ENCODE data around the gene DDX42.
"Not testable (repeated sequence)": the region's sequence is repeated elsewhere in the genome, so short reads cannot be mapped to it uniquely, and the experiment has no call there.

The DDX42 gene

DNA sequence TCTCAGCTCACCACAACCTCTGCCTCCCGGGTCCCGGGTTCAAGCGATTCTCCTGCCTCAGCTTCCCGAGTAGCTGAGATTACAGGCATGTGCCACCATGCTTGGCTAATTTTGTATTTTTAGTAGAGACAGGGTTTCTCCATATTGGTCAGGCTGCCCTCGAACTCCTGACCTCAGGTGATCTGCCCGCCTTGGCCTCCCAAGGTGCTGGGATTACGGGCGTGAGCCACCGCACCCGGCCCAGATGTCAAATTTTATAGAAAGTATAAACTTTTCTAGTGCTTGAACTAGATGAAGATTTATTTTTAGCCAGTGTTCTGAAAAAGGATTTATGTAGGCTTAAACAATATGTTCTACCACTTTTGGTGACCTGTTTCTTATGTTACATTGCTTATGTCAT is 22.4 kb downstream of the DDX42 start:
- not testable (repeated sequence) for H3K27me3 Mint-ChIP-seq; H3K4me1 Mint-ChIP-seq (ENCODE audit: low read depth); H3K4me3 Mint-ChIP-seq; H3K27ac Mint-ChIP-seq; H3K9me3 Mint-ChIP-seq
- H3K36me3 Mint-ChIP-seq (ENCODE audit: low read depth): peaks cover 79% of the 10 kb centered on the region

DNA sequence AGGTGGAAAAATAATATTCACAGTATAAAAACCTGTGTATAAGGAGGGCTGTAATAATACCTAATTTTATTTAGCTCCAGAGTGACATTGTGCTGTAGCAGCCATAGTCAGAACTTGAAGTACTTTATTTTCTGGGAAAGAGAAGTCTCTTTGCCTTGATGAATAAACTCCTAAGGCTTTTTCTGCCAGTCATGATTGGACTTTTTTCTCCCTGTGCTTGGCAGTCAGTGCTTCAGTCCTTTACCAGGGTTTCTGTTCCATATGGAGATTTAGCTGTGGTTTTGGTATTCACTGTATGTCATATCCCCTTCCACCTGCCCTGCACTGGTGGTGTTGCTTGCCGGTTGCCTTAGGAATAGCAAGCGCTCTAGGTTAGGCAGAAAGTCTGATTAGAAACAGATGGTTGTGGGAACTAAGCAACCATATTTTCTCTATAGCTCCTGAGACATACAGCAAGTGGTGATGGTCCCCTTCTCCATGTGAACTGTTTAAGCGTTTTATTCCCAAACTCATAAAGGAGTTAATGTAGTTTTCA is 24.7 kb downstream of the DDX42 start:
- Mint-ChIP-seq H3K27me3 (no peaks in the 10 kb centered on the region), H3K27ac (no peak overlapping the region), H3K36me3 (ENCODE audit: low read depth) (peaks cover 72% of the 10 kb centered on the region), H3K4me3 (no peak overlapping the region), H3K9me3 (no peaks in the 10 kb centered on the region), H3K4me1 (ENCODE audit: low read depth) (no peaks in the 10 kb centered on the region)

DNA sequence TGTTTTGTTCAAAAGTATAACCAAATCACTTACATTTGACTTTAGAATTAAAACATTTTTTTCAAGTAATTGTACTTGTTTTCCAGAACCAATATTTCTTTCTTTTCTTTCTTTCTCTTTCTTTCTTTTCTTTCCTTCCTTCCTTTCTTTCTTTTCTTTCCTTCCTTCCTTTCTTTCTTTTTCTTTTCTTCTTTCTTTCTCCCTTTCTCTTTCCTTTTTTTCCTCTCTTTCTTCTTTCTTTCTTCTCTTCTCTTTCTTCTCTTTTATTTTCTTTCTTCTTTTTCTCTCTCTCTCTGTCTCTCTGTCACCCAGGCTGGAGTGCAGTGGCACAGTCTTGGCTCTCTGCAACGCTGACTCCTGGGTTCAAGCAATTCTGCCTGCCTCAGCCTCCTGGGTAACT is 26.8 kb downstream of the DDX42 start:
- Mint-ChIP-seq H3K9me3 (no peaks in the 10 kb centered on the region), H3K4me1 (ENCODE audit: low read depth) (no peaks in the 10 kb centered on the region), H3K27me3 (no peaks in the 10 kb centered on the region), H3K36me3 (ENCODE audit: low read depth) (peaks cover 70% of the 10 kb centered on the region), H3K4me3 (no peak overlapping the region), H3K27ac (no peak overlapping the region)

DNA sequence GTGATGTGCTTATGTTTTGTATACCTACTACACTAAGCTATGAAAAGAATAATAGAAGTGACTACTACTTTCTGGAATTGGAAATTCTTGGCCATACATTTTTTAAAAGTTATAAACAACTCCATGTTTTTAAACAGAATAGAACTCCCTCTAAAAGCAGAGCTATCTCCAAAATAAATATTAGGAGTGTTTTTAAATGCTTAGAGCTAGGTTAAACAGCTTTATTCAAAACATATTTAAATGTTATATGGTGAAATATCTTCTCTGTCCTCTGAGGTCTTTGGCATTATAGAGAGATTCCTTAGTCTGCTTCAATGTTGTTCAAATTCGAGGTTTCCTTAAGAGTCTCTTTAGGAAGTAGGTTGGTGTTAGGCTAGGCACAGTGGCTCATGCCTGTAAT is 30.4 kb downstream of the DDX42 start:
- peaks cover 17% of the 10 kb centered on the region for H3K4me1 Mint-ChIP-seq (ENCODE audit: low read depth)
- peaks cover 76% of the 10 kb centered on the region for H3K36me3 Mint-ChIP-seq (ENCODE audit: low read depth)
- no peak overlapping the region for H3K27ac Mint-ChIP-seq
- no peaks in the 10 kb centered on the region for H3K9me3 Mint-ChIP-seq
- H3K27me3 Mint-ChIP-seq: no peaks in the 10 kb centered on the region
- H3K4me3 Mint-ChIP-seq: no peak overlapping the region

DNA sequence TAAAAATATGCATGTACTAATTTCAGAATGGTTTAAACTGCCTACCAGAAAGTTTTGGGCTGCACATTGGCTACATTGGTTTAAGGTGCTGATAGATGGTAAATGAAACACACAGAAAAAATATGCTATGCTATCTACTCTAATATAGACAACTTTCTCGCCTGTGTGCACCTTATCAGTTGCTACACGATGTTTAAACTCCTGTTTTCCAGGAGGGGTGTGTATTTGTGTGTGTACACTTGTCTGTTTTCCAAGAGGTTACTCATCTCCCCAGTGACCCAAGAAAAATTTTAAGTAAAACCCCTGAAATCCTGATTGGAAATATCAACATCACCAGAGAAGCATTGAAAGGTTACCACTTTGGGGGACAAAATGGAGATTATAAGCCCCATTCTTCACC is 31.6 kb downstream of the DDX42 start:
- Mint-ChIP-seq H3K9me3 (no peaks in the 10 kb centered on the region), H3K36me3 (ENCODE audit: low read depth) (peaks cover 76% of the 10 kb centered on the region), H3K27me3 (no peaks in the 10 kb centered on the region), H3K4me3 (no peak overlapping the region), H3K4me1 (ENCODE audit: low read depth) (peaks cover 24% of the 10 kb centered on the region), H3K27ac (no peak overlapping the region)

DNA sequence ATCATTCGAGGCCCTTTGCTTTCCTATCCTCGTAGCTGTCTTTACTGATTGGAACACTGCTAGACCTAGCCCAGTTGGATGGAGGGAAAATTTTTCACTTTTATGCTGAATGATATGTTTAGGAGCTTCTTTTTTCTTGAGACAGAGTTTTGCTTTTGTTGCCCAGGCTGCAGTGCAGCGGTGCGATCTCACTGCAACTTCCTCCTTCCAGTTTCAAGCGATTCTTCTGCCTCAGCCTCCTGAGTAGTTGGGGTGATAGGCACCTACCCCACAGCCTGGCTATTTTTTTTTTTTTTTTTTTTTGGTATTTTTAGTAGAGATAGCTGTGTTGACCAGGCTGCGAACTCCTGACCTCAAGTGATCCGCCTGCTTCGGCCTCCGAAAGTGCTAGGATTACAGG is 36.0 kb downstream of the DDX42 start:
- Mint-ChIP-seq H3K4me1 (ENCODE audit: low read depth) (peaks cover 24% of the 10 kb centered on the region), H3K27ac (no peak overlapping the region), H3K27me3 (no peaks in the 10 kb centered on the region), H3K9me3 (no peaks in the 10 kb centered on the region), H3K4me3 (no peak overlapping the region), H3K36me3 (ENCODE audit: low read depth) (peaks cover 91% of the 10 kb centered on the region)

DNA sequence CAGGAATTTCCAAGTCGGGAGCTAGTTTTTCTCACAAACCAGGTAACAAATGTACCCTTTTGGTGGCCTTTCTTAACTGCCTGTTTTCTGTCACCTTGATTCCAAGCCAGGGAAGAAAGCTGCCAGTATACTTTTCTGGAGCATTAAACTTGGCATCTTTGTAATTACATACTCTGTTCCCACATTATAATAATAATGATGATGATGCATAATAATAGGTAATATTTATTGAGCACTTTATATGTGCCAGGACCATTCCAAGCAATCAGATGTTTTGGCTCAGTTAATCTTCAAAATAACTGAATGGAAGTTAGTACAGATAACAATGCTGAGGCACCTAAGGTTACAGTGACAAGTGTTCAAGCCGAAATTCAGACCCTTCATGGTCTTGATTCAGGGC is 42.2 kb downstream of the DDX42 start:
- peaks cover 9% of the 10 kb centered on the region for H3K4me1 Mint-ChIP-seq (ENCODE audit: low read depth)
- no peaks in the 10 kb centered on the region for H3K27me3 Mint-ChIP-seq
- no peaks in the 10 kb centered on the region for H3K9me3 Mint-ChIP-seq
- no peak overlapping the region for H3K4me3 Mint-ChIP-seq
- peaks cover 98% of the 10 kb centered on the region for H3K36me3 Mint-ChIP-seq (ENCODE audit: low read depth)
- peak overlapping the region; percentile 63 for H3K27ac Mint-ChIP-seq

DNA sequence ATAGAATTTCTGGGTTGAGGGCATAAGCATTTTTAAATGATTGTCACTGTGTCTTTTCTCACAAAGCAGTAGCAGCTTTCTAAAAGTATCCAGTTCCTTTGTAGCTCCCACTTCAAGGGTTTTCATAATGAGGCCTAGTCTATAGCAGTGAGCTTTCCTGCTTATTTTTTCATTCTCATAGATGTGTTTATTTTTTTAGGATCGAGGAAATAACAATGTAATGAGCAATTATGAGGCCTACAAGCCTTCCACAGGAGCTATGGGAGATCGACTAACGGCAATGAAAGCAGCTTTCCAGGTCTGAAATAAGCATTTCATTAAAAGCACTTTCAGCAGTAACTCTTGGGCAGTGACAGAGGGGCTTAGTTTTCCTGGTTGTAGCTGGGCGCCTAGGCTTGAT is 42.7 kb downstream of the DDX42 start:
- Mint-ChIP-seq H3K27ac (no peak overlapping the region), H3K4me1 (ENCODE audit: low read depth) (peaks cover 11% of the 10 kb centered on the region), H3K36me3 (ENCODE audit: low read depth) (peaks cover 98% of the 10 kb centered on the region), H3K9me3 (no peaks in the 10 kb centered on the region), H3K27me3 (no peaks in the 10 kb centered on the region), H3K4me3 (no peak overlapping the region)

DNA sequence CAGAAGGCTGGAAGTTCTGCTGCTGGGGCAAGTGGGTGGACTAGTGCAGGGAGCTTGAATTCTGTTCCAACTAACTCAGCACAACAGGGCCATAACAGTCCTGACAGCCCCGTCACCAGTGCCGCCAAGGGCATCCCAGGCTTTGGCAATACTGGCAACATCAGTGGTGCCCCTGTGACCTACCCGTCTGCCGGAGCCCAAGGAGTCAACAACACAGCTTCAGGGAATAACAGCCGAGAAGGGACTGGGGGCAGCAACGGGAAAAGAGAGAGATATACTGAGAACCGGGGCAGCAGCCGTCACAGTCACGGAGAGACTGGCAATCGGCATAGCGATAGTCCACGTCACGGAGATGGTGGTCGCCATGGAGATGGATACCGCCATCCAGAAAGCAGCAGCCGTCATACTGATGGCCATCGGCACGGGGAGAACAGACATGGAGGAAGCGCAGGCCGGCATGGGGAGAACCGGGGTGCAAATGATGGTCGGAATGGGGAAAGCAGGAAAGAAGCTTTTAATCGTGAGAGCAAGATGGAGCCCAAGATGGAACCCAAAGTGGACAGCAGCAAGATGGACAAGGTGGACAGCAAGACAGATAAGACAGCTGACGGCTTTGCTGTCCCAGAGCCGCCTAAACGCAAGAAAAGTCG is 43.9 kb downstream of the DDX42 start:
- no peak overlapping the region for H3K4me3 Mint-ChIP-seq
- H3K27me3 Mint-ChIP-seq: no peaks in the 10 kb centered on the region
- H3K36me3 Mint-ChIP-seq (ENCODE audit: low read depth): peaks cover 99% of the 10 kb centered on the region
- H3K27ac Mint-ChIP-seq: peak overlapping the region; percentile 42
- H3K4me1 Mint-ChIP-seq (ENCODE audit: low read depth): peaks cover 23% of the 10 kb centered on the region
- no peaks in the 10 kb centered on the region for H3K9me3 Mint-ChIP-seq

DNA sequence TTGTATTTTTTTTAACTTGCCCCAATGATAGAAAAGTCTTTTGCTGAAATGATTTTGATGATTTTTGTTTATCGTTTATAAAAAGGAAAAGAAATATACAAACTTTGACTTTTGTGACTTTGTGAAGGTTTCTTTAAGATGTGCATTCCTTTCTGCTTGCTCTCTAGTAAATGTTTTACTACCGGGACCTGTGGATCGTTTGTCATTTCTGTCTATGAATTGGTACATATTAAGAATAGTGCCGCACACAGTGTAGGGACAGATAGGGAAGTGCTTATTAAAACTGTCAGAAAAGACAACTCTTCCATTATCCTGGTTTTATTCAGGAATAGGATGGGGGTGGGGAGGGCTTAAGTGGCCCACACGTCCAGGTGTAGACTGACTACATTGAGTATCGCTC is 45.2 kb downstream of the DDX42 start:
- H3K36me3 Mint-ChIP-seq (ENCODE audit: low read depth): peaks cover 97% of the 10 kb centered on the region
- H3K4me3 Mint-ChIP-seq: no peak overlapping the region
- peaks cover 36% of the 10 kb centered on the region for H3K4me1 Mint-ChIP-seq (ENCODE audit: low read depth)
- no peaks in the 10 kb centered on the region for H3K27me3 Mint-ChIP-seq
- H3K9me3 Mint-ChIP-seq: no peaks in the 10 kb centered on the region
- H3K27ac Mint-ChIP-seq: peak overlapping the region; percentile 63

DNA sequence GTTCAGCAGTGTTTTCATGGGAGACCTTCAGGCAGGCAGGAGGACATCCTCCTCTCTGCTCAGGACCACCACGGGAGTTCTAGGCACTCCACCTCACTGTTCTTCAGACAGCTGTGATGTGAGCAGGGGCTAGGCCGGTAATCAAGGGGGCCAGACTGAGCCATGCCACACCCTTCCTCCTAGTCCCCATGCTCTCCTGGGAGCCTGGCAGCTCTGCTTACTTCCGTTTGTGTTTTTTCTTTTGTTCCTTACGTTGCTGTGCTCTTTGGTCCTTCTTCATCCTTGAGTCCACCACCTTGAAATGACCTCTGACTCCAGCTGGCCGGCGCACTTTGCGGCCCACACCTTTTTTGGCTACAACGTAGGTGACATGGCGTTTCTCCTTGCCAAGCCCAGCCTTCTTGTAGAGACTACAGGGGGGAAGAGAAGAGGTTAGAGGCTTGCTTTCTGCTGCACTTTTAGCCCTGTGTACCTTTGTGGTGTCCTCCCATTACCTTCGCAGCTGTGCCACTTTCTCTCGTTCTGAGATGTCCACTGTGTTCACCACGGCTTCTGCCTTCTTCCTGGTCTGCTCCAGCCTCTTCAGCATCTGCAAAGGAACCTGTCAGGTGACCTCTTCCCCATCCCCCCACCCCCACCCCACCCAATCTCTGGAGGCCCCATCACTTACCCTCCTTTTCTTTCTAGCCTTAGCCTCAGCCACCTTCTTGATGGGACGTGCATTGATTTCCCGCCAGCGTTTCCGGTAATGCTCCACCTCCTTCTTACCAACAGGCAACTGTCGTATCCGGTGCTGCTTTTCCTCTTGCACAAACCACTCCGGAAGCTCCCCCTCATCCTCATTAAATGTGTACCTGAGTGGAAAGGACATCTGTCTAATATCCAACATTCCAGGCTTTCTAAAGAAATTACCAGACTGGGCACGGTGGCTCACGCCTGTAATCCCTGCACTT is 45.9 kb downstream of the DDX42 start:
- Mint-ChIP-seq H3K27me3 (no peaks in the 10 kb centered on the region), H3K36me3 (ENCODE audit: low read depth) (peaks cover 96% of the 10 kb centered on the region), H3K4me1 (ENCODE audit: low read depth) (peaks cover 42% of the 10 kb centered on the region), H3K27ac (no peak overlapping the region), H3K9me3 (no peaks in the 10 kb centered on the region), H3K4me3 (no peak overlapping the region)

DNA sequence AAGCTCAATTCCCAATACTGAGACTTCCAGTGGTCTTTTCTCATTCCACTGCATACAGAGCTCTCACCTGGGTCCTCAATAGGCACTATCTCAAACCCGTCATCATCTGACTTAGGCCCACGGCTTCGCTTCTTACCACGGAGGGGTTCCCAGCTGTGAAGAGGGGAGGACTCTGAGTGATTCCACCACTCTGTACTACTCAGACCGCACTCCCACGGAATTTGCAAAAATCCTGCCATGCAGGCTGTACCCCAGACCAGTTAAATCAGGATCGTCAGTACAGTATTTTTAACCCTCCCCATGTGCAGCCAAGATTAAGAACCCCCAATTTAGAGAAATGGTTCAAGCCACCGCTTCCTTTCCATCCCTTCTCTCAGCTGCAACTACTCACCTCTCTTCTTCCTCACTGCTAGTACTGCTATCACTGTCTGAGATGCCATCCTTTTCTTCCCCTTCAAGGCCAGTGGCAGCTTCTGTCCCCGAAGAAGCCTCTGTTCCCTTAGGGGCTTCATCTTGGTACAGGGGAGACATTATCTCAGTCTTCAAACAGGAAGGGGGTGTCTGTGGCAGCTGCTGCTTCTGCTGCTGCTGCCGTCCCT is 47.1 kb downstream of the DDX42 start:
- peak overlapping the region; percentile 37 for H3K27ac Mint-ChIP-seq

DNA sequence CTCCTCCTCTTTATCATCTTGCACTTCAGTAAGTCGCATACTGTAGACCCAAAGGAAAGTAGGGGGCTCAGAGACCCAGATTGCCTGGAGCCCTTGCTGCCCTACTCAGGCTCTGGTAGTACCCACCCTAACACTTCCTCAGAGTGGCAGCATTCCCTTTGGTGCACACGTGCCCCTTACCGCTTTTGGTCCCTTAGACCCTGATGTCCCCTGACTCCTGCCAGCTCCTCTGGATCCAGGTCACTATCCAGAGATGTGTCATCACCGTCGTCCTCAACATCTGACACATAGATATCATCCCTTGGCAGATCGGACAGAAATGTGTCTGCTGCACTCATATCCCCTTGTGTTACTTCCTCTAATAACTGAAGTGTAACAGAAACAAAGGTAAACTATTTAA is 47.8 kb downstream of the DDX42 start:
- H3K4me1 Mint-ChIP-seq (ENCODE audit: low read depth): peaks cover 58% of the 10 kb centered on the region

More for the DNA sequence above, 47.1 kb downstream of the DDX42 start:
- peaks cover 95% of the 10 kb centered on the region for H3K36me3 Mint-ChIP-seq (ENCODE audit: low read depth)
- peaks cover 52% of the 10 kb centered on the region for H3K4me1 Mint-ChIP-seq (ENCODE audit: low read depth)
- no peak overlapping the region for H3K4me3 Mint-ChIP-seq
- no peaks in the 10 kb centered on the region for H3K9me3 Mint-ChIP-seq
- H3K27me3 Mint-ChIP-seq: no peaks in the 10 kb centered on the region

DNA sequence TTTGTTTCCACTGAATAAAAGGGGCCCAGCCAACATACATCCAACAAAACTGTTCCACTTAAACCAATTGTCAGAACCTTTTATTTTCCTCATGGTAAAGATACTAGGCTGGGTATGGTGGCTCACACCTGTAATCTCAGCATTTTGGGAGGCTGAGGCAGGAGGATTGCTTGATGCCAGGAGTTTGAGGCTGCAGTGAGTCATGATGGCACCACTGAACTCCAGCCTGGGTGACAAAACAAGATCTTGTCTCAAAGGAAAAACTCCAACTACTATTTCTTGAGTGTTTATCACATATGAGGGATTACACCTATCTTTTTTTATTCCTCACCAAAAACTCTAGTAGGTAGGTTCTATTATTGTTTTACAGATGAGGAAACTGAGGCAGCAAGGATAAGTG is 48.6 kb downstream of the DDX42 start:
- peak overlapping the region; percentile 27 for H3K27ac Mint-ChIP-seq
- H3K36me3 Mint-ChIP-seq (ENCODE audit: low read depth): peaks cover 90% of the 10 kb centered on the region
- H3K27me3 Mint-ChIP-seq: no peaks in the 10 kb centered on the region
- H3K4me1 Mint-ChIP-seq (ENCODE audit: low read depth): peaks cover 62% of the 10 kb centered on the region
- H3K9me3 Mint-ChIP-seq: no peaks in the 10 kb centered on the region
- no peak overlapping the region for H3K4me3 Mint-ChIP-seq

More for the DNA sequence above, 47.8 kb downstream of the DDX42 start:
- no peaks in the 10 kb centered on the region for H3K27me3 Mint-ChIP-seq
- peak overlapping the region; percentile 37 for H3K27ac Mint-ChIP-seq
- H3K9me3 Mint-ChIP-seq: no peaks in the 10 kb centered on the region
- no peak overlapping the region for H3K4me3 Mint-ChIP-seq
- H3K36me3 Mint-ChIP-seq (ENCODE audit: low read depth): peaks cover 95% of the 10 kb centered on the region

All from stimulated activated naive CD8-positive, alpha-beta T cell treated with anti-CD3 and anti-CD28 coated beads, Interleukin-15, Interleukin-2, amounts not matched to agents 100 ng/mL and 50 ng/mL, for 24 hours (primary cell).